Ramos (cell line): ENCODE data around the gene RUVBL2.

Experiments
- in situ Hi-C: fragments of 300-500 bp; cut with MboI; formaldehyde crosslinking; loops from one replicate; pipeline ENCODE4 v1.14.3; 2022; ENCODE audit warnings: low sequenced_read_pairs; ENCODE audit not compliant: unreplicated experiment

The RUVBL2 gene

DNA sequence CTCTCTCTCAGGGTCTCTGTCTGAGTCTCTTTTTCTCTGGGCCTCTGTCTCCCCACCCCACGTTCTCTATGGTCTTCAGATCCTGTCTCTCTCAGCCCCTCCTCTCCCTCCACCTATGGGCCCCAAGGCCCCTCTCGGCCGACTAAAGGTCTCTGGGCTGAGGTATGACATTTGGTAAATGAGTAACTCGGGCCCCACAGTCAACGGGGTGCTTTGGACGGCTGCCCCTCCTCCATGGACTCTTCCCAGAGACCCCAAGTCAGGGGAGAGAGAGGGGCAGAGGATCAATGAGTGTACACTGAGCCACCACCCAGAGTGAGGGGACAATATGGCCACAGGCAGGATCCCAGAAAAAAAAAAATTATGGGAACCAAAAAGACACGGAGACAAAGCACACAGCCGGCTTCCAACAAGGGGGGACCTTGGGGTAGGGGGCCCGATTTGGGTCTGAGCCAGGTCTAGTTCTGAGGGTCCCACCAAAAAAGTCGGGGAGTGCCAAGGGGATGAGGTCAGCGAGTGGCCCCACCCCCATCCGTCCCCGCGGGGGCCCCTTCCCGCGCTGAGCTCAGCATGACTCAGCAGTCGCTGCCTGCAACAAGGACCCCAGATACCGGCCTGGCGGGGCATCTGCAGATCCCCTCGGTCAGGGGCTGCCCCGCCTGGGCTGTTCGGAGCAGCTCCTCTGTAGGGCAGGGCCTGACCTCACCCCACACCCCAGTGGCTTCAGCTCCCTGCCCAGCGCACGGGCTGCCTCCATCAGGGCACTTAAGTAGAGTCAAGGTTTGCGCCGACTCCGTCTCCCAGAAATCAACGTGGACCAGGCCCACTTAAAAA, 30.1 kb upstream of the RUVBL2 start:
- in situ Hi-C loops = loop anchor here (10.0 kb wide), 1 partner anchor 319 kb away; the partner anchor contains the start of gene CA11

DNA sequence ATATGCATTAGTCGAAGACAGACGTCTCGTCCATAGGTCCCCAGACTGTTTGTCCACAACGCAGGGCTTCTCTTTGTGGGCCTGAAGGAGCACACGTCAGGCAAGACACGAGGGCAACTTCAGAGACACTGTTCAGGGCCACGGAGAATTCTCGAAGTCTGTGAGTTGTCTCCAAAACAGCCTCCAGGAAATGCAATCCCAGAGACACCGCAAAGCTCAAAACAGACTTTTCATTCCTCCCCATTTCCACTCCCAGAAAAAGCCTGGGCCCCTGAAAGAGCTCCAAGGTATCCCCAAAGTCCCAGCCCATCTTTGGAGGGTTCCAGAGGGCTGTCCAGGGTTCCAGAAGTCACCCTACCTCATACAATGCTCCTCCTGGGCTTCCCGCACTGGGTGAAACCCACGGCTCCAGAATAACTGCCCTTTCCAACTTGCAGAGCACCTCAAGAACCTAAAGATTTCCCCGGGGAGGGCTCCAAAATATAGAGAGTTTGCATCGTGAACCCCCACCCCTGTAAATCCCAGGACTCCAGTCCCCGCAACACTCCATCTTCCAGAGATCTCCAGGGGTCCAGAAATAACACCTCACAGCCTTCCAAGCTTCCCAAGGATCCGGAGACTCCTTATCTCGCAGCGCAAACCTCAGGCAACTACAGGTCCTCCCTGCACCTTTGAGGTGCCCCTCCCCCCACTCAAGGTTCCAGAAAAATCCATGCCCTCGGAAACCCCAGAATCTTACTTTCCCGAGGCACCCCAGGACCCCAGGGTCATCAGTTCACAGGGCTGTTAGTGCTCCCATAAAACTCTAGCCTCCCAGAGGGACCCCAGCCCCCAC, 29.3 kb upstream of the RUVBL2 start:
- in situ Hi-C loops = loop anchor here (10.0 kb wide), 1 partner anchor 320 kb away; the partner anchor contains the start of gene CA11

DNA sequence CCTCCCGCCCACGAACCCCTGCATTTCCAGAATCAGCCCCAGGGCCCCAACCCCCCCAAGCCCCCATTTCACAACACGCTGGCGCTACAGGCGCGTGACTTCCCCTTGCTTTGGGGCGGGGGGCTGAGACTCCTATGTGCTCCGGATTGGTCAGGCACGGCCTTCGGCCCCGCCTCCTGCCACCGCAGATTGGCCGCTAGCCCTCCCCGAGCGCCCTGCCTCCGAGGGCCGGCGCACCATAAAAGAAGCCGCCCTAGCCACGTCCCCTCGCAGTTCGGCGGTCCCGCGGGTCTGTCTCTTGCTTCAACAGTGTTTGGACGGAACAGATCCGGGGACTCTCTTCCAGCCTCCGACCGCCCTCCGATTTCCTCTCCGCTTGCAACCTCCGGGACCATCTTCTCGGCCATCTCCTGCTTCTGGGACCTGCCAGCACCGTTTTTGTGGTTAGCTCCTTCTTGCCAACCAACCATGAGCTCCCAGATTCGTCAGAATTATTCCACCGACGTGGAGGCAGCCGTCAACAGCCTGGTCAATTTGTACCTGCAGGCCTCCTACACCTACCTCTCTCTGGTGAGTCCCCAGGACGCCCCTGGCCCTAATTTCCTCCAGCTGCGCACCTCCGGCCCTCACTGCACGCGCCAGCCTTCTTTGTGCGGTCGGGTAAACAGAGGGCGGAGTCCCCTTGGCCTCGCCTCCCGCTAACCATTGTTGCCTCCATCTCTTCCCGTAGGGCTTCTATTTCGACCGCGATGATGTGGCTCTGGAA, 28.5 kb upstream of the RUVBL2 start, which contains the start of gene FTL:
TSS of gene FTL (plus strand) at position 270 of the 766 bp plus-strand sequence. CDS start at position 469, 199 bp downstream.
- in situ Hi-C loops = loop anchor here (10.0 kb wide), 1 partner anchor 320 kb away; the partner anchor contains the start of gene CA11

DNA sequence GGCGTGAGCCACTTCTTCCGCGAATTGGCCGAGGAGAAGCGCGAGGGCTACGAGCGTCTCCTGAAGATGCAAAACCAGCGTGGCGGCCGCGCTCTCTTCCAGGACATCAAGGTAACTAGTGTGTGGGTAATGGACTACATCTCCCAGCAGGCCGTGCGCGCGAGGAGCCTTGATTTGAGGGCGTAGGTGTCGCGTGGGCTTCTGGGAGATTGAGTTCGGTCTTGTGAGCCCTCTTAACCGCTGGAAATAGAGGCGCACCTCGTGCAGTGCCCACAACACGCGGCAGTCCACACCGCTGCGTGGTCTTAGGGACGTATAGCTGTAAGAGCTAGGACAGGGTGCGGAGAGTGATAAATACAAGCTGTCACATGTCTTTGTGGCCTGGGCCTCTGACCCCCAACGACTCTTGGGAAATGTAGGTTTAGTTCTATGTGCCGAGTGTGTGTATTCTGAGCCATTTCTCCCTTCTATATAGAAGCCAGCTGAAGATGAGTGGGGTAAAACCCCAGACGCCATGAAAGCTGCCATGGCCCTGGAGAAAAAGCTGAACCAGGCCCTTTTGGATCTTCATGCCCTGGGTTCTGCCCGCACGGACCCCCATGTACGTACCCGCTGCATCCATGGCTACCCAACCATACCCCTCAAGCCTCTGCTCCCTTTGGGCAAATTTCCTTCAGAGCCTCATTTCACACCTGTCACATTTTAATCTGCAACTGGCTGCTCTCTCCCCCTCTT, 27.7 kb upstream of the RUVBL2 start:
- in situ Hi-C loops = loop anchor here (10.0 kb wide), 1 partner anchor 321 kb away; the partner anchor contains the start of gene CA11

DNA sequence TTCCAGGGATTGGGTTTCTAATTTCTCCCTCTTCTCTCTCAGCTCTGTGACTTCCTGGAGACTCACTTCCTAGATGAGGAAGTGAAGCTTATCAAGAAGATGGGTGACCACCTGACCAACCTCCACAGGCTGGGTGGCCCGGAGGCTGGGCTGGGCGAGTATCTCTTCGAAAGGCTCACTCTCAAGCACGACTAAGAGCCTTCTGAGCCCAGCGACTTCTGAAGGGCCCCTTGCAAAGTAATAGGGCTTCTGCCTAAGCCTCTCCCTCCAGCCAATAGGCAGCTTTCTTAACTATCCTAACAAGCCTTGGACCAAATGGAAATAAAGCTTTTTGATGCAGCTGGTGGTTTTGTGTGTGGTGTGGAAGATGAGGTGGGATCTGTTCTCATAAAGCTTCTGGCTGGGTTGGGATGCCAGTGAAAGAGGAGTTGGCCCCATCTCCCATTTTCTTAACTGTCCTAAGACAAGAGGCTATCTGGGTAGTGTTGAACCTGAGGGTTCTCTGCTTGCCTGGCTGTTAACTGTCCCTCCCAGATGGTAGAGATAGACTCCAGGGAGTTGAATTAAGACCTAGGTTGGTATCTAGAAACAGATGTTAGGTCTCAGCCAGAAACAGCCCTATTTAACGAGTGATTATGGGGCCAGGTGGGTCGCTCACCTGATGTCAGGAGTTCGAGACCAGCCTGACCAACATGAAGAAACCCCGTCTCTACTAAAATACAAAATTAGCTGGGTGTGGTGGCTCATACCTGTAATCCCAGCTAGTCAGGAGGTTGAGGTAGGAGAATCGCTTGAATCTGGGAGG, 26.9 kb upstream of the RUVBL2 start:
- in situ Hi-C loops = loop anchor here (10.0 kb wide), 1 partner anchor 322 kb away; the partner anchor contains the start of gene CA11

DNA sequence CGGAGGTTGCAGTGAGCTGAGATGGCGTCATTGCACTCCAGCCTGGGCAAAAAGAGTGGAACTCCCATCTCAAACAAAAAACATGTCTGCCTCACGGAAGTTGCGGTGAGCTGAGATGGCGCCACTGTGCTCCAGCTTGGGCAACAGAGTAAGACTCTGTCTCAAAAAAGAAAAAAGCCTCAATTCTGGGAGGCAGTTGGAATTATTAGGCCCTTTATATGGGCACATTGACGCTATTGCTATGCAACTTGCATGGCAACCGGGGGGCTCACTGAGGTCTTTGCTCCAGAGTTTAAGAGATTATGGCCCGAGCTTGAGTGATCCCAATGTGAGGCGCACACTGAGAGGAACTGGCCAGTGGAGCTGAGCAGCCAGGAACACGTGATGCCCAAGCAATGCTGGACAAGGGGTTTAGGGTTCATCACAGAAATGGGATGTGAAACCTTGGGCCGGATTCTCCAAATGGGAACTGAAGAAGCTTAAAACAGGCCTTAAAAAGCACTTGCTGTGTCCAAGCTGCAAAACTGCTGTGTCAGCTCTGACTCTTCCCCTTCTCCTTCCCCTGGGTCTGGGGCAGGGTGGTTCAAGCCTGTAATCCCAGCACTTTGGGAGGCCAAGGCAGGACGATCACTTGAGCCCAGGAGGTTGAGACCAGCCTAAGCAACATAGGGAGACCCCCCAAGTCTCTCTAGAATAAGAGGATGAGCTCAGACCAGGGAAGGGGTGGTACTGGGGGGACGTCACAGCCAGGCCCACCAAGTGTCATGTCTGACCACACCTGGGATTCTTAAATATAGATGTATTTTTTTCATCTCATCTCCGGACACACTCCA, 26.1 kb upstream of the RUVBL2 start:
- in situ Hi-C loops = loop anchor here (10.0 kb wide), 1 partner anchor 323 kb away; the partner anchor contains the start of gene CA11

DNA sequence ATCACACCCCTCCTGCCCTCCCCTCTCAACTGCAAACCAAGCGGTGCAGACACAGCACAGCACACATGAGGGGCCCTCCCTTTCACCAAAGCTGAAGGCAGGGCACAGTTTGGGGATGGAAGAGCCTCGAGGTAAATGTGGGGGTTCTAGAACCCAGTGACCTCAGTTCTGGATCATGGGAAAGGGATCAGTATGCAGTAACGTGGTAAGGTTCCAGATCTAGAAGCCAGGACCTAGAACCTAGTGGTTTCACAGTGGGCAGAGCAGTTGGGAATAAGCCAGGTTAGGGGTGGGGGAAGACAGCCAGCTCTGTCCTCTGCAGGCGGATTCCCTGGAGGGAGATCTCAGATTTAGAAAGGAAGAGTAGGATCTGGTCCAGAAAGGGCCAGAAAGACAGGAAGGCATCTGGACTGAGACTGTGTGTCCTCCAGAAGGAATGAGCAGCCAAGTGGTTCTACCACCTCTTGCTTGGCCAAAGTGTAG, 25.5 kb upstream of the RUVBL2 start:
- in situ Hi-C loops = loop anchor here (10.0 kb wide), 1 partner anchor 323 kb away; the partner anchor contains the start of gene CA11

DNA sequence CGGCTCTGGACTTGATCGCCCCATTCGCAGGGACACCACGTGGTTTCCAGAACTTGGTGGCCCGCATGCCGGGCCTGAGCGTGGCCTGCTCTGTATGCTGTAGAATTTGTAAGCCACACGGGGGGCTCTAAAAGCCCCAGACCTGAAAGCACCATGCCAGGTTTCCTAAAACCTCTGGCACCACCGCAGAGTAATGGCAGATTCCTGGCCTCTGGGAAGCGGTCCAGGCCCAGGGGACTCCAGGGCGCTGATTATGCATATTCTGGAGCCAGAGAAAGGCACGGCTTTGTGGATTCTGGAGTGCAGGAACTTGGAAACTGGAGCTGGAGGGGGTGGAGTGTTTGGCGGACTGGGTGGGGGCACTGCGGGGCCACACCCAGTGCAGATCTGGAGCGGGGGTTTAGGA, 24.9 kb upstream of the RUVBL2 start:
- in situ Hi-C loops = loop anchor here (10.0 kb wide), 1 partner anchor 324 kb away; the partner anchor contains the start of gene CA11

DNA sequence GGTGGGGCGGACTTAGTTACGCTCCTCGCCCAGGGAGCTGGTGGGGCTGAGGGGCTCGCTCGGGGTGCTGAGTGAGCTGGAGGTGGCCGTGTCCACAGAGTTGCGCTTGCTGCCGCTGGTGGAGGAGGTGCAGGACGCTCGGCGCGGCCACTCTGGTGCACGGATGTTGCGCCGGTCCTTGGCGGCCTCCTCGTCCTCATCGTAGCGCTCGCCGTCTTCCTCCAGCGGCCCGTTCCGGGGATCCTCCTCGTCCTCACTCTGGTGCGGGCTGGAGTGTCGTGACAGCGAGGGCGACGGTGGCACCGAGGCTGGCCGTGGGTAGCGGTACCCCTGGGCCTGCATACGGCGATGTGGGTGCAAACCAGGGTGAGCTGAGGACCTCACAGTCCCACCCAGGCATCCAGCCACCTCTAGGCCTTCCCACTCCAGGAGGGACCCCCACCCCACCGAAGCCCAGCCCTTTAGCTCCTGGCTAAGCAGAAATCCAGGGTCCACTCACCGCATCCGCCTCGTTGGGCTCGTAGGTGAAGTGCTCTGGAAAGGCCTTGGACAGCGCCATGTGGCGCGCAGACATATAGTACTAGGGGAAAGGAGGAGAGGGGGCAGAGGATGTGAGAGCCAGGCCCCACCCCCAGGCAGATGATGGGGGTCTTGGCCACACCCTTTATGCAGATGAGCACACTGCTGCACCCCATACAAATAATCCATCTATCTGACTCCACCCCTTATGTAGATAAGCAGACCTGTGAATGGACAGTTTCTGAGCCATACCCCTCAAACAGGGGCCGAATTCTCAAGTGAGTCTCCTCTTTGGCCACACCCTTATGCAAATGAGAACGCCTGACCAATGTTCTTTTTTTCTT, 24.2 kb upstream of the RUVBL2 start:
- in situ Hi-C loops = loop anchor here (5.0 to 10.0 kb wide), 2 partner anchors 177 to 325 kb away; partner anchors contain the start of gene CA11

DNA sequence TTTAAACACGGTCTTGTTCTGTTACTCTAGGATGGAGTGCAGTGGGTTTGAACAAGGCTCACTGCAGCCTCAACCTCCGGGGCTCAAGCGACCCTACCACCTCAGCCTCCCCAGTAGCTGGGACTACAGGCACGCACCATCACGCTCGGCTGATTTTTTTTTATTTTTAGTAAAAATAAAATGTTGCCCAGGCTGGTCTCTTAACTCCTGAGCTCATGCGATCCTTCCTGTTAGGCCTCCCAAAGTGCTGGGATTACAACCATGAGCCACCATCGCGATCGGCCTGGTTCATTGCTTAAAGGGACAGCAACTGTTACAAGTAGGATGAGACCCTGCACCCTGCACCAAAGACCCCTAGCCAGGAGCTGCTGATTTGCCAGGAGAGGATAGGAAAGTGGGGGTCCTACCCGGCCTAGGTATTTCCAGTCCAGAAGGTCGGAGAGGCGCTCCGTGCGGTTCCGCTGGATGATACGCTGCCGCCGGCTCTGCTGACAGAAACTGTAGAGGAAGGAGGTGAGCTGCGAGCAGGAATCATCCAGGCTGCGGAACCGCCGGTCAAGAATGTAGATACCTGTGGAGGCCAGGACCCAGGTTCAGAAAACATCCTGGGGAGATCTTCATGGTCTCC, 23.4 kb upstream of the RUVBL2 start:
- in situ Hi-C loops = loop anchor here (5.0 kb wide), 1 partner anchor 178 kb away; no protein-coding TSS in a partner anchor

DNA sequence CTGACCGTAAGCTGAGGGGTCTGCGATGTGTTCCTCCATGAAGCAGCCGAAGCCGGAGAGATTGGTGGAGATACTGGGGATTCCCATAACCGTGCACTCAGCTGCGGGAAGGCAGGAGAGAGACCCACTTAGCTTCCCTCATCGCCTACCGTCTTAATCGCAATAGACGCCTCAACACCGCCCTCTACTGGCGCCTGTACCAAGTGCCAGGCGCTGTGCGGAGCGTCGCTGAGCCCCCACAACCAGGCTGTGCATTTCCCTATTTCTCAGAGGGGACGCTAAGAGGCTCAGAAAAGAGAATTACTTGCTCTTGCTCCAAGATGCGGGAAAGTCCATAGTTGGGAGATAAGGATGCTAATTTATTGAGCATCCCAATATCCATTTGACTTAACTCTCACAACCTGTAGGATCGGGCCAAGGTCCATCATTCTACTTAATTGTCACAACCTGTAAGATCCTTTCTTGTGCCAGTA, 22.7 kb upstream of the RUVBL2 start:
- in situ Hi-C loops = loop anchor here (5.0 kb wide), 1 partner anchor 179 kb away; no protein-coding TSS in a partner anchor

DNA sequence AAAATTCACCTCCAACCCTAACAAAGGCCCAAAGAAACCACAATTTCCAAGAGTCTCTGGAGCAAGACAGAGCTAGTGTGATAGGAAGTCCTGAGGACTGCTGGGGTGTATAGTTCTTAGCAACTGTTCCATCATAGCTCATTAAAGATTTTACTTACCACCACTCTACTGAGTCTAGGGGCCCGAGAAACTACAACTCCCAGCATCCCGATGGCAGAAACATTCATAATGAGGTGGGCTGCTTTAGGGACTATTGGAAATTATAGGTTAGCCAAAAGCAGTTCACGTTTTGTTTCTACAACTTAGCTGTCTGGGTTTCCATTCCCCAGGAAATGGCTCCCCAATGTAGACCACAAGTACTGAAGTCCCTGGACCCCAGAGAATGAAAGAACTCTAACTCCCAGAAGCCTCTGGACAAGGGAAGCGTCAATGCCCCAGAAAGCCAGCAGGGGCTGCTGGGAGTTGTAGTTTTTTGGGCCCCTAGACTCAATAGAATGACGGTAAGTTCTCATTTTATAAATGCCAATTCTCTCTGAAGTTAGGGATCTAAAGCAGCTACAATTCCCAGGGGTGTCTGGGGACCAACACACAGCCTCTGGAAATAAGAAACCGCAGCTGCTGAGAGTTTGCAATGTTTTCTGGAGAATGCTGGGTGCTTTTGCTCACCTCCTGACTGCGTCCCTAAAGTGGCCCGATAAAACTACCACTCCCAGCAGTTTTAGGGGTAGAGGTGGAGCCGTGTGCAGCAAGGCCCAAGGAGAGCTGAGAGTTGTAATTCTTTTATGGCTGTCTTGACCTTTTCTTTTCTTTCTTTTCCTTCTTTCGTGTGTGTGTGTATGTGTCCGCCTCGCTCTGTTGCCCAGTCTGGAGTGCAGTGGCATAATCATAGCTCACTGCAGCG, 17.5 kb upstream of the RUVBL2 start:
- in situ Hi-C loops = no loop called here

DNA sequence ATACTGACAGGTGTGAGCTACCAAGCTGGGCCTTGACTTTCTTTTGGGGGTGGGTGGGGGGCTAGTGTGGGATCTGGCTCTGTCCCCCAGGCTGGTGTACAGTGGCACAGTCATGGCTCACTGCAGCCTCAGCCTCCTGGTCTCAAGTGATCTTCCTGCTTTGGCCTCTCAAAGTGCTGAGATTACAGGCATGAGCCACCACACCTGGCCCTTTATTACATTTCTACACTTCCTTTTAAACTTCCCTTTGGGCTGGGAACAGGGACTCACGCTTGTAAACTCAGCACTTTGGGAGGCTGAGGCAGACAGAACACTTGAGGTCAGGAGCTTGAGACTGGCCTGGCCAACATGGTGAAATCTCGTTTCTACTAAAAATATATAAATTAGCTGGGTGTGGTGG, 16.6 kb upstream of the RUVBL2 start:
- in situ Hi-C loops = no loop called here

DNA sequence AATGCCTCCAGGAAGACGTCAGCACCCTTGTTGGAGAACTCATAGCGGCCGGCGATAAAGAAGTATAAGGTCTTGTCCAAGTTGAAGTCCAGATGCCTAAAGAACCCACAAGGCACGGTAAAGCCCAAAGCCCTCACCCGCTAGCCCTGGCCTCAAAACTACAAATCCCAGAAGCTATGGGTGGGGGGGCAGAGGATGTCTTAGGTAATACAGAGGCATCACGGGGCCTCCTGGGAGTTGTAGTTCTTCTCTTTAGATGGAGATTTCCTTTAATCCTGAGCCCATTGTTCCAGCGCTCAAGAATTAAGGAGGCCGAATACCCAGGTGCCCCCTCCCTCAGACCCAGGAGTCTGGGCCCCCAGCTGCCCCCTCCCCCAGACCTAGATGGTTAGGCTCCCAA, 11.4 kb upstream of the RUVBL2 start:
- in situ Hi-C loops = no loop called here

DNA sequence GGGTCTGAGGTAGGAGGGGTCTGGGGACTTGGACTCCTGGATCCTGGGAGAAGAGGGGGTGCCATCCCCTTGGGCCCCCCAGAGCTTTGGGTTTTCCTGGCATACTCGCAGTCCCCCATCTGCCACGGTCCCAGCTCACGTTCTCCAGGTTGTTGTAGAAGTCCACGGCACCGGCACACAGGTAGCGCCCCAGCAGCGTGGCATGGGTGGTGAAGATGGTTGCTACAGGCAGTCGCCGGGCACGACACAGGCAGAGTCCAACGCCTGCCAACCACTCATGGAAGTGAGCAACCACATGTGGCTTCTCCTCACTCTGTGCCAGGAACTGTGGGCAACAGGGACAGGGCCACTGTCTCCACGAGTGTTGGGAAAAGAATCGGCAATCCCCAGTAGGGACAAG, 8.0 kb upstream of the RUVBL2 start:
- in situ Hi-C loops = no loop called here
